Mammary epithelial cell (primary cell): ENCODE results near the gene MAN2A2.

Source experiments
- EZH2 ChIP-seq: IDR thresholded peaks from 2 replicates; pipeline ENCODE4 v1.6.1; 2012; ENCODE audit warnings: low read length, inconsistent platforms, borderline replicate concordance
- TF ChIP-seq, protein P1 (sequence below), 2 donors: IDR thresholded peaks in 1 of 2; conservative IDR thresholded peaks in 1 of 2; 2 replicates each; pipeline ENCODE4 v1.5.1; 2011 to 2012; ENCODE audit warnings: inconsistent platforms in 2 of 2, low read length in 2 of 2, mild to moderate bottlenecking in 2 of 2, control low read depth in 1 of 2, low read depth in 1 of 2; ENCODE audit not compliant: insufficient read depth in 1 of 2; ENCODE audit errors: extremely low read depth in 1 of 2

DNA sequence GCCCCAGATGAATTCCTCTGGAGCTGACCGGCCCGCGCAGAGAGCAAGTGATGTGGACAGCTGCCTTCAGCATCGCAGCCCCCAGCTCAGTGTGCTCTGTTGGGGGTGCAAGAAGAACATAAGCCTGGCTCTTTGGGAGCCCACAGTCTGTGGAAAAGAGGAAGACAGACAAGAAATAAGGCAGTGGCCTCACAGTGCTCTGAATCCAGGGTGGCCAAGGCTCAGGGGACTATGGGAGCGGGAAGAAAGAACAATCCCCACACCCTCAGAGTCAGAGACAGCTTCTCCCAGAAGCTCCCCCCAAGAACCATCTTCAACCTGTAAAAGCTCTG lies 29.5 kb downstream of the MAN2A2 start:
- TF ChIP-seq, protein P1, sequence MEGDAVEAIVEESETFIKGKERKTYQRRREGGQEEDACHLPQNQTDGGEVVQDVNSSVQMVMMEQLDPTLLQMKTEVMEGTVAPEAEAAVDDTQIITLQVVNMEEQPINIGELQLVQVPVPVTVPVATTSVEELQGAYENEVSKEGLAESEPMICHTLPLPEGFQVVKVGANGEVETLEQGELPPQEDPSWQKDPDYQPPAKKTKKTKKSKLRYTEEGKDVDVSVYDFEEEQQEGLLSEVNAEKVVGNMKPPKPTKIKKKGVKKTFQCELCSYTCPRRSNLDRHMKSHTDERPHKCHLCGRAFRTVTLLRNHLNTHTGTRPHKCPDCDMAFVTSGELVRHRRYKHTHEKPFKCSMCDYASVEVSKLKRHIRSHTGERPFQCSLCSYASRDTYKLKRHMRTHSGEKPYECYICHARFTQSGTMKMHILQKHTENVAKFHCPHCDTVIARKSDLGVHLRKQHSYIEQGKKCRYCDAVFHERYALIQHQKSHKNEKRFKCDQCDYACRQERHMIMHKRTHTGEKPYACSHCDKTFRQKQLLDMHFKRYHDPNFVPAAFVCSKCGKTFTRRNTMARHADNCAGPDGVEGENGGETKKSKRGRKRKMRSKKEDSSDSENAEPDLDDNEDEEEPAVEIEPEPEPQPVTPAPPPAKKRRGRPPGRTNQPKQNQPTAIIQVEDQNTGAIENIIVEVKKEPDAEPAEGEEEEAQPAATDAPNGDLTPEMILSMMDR (conservative IDR thresholded peaks at IDR 0.05 in 1 of 2, IDR thresholded peaks at IDR 0.05 in 1 of 2; ENCODE audit: extremely low read depth in 1 of 2, insufficient read depth in 1 of 2, low read depth in 1 of 2, low read length in 2 of 2) = no peak
- TF ChIP-seq EZH2 = no peak
